Activated CD4-positive, CD25-positive, alpha-beta regulatory T cell treated with anti-CD3 and anti-CD28 coated beads, Interleukin-2, amount 50 U/mL, for 72 hours (primary cell): ENCODE data around the gene SLC6A17.

Experiments
- DNase-seq: peaks from one replicate; pipeline ENCODE4 v3.0.0; 2021

SLC6A17 gene

DNA sequence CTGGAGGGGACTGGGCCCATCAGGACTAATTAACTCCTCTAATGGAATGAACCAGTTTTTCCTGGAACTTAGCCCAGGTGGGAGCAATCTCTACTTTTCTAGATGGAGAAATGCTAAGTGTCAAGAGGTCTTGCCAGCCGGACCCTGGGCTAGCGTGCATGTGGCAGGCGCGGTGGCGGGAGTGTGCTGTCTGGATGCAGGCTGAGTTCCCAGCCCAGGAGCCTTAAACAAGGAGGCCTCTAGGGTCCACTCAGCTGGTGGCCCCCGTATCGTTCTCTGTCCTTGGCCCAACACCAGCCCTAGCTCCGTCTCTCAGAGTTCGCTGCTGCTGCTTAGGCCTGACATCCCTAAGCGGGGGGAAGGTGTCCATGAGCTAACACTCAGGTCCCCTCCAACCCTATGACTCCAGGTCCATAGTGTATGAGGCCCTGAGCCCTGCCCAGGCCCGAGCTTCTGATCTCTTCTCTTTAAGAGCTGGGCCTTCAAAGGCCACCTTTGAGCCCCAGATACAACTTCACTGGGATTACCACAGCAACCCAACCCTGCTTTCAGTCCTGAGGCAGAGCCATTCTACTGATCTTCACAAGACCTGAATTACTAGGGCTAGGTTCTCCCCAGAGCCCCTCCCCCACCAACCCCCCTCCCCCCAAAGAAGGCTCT lies 56.1 kb downstream of the SLC6A17 start:
- DNase-seq: no peak

DNA sequence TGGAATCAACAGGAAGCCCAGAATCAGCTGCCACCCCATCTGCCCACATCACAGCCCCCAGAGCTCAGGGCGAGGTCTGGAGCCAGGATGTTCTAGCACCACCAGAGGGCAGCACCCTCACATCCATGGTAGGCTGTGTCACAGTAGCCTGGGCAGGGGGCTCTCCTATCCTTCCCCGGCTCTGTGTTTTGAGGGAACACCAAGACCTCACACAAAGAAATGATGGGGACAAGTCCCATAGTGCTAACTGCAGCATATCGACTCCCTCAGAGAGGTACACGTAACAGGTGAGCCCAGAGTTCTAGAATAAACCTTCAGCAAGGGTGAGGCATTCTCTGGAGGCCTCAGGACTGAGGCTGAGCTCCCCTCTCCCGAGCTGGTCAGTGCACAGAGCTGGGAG lies 57.5 kb downstream of the SLC6A17 start:
- DNase-seq: peak; percentile 75

DNA sequence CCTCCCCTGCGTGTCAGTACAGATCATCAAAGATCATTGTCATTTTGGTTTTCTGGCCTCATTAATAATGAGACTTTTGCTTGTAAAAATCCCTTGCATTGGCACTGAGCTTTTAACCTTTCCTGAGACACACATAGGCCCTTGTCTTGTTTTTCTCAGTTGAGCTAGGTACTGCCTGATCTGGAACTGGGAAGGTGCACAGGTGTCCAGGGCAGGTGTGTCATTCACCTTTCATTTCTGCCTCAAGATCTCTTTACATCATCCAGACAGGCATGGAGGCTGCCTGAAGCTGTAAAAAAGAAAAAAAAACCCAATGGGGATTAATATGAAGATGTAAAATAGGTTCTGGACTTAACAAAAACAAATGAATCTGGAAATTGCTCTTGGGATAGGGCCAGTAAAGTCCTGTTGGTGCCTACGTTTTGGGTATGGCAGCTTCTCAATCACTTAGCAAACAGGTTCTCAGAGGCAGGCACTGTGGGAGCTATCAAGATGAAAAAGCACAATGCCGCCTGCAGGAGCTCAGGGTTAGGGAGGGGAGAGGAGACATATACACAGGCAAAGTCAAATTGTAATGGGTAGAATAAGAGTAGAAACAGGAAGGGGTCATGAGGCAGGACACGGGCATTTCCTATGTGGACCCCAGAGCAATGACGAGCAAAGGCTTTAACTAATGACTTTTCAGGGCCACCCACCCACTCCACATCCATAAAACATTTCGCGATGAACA lies 58.8 kb downstream of the SLC6A17 start:
- DNase-seq: no peak

DNA sequence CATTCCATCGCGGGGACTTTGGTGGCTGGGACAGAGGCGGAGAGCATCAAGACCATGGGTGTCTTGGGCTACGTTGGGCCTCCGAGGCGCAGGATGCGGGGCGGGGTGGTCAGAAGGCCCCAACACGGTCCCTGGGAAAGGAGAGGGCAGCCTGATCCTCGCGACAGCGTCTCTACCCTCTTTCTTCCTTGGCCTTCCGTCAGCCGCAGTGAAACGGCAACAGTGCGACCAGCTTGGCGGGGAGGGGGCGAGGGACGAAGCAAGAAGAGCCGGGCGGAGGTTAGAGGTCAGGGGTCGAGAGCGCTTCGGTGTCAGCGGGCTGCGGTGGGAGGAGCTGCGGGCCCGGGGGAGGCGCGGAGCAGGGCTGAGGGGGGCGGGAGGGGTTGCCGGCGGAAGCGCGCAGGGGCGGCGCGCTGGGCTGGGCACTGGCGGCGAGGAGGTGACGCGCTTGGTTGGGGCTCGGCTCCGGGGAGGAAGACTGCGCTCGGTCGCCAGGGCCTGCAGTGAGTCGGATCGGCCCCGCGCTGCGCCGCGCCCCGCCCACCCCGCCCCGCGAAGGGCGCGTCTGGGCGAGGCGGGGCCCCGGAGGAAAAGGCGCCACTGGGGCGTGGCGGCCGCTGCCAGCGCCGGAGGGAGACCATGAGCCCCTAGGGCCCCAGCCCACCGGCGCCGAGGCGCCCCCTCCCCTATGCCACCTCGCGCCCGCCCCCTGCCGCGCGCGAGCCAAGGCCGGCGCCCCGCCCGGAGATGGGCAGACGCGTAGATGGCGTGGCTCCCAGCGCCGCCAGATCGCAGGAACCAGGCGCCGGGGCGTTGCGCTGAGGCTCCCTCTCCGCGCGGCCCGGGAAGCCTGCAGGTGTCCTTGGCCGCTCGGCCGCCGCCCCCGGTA lies 59.7 kb downstream of the SLC6A17 start, which contains the start of gene KCNC4:
Gene KCNC4 (plus strand): TSS at position 600 of the 889 bp plus-strand sequence. CDS start 1,186 bp downstream, outside the sequence.
- DNase-seq: peak; percentile 81

DNA sequence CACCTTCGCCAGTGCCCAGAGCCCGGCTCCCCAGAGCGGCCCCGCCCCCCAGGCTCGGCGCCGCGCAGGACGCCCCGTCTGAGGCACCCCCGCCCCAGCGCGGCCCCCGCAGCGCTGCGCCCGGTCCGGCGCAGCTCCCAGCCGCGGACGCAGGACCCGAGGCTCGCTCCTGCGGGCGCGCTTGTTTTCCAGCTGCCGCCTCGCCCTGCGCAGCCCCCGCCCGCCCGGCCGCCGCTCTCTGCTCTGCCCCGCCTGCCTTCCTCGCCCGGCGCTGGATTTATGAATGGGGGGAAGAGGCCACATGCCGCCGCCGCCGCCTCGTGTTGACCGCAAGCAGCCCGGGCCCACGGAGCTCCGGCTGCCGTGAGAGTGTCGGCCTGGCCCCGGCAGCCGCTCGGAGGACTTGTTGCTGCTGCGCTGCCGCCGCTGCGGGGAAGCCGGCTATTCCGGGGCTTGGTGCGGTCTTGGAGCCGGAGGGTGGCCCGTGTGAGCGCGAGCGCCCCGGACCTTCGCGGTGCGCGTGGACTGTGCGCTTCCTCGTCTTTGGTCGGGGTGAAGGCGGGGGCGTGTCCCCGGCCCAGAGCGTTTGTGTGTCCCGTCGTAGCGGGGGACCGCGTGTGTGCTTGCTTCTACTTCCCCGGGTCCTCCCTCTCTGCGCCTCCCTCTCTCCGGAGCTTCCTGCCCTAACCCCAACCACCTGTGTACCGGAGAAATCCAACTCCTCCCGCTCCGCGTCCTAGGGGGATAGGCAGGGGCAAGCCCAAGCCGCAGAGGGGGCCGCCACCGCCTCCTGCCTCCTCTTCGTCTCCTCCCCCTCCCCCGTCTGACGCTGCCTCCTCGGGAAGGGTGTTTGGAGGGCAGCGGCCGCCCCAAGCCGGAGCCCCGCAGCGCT lies 60.6 kb downstream of the SLC6A17 start:
- peak; percentile 56 for DNase-seq

DNA sequence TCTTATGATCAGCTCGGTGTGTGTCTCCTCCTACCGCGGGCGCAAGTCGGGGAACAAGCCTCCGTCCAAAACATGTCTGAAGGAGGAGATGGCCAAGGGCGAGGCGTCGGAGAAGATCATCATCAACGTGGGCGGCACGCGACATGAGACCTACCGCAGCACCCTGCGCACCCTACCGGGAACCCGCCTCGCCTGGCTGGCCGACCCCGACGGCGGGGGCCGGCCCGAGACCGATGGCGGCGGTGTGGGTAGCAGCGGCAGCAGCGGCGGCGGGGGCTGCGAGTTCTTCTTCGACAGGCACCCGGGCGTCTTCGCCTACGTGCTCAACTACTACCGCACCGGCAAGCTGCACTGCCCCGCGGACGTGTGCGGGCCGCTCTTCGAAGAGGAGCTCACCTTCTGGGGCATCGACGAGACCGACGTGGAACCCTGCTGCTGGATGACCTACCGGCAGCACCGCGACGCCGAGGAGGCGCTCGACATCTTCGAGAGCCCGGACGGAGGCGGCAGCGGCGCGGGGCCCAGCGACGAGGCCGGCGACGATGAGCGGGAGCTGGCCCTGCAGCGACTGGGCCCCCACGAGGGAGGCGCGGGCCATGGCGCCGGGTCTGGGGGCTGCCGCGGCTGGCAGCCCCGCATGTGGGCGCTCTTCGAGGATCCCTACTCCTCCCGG lies 61.3 kb downstream of the SLC6A17 start:
- peak; percentile 55 for DNase-seq

DNA sequence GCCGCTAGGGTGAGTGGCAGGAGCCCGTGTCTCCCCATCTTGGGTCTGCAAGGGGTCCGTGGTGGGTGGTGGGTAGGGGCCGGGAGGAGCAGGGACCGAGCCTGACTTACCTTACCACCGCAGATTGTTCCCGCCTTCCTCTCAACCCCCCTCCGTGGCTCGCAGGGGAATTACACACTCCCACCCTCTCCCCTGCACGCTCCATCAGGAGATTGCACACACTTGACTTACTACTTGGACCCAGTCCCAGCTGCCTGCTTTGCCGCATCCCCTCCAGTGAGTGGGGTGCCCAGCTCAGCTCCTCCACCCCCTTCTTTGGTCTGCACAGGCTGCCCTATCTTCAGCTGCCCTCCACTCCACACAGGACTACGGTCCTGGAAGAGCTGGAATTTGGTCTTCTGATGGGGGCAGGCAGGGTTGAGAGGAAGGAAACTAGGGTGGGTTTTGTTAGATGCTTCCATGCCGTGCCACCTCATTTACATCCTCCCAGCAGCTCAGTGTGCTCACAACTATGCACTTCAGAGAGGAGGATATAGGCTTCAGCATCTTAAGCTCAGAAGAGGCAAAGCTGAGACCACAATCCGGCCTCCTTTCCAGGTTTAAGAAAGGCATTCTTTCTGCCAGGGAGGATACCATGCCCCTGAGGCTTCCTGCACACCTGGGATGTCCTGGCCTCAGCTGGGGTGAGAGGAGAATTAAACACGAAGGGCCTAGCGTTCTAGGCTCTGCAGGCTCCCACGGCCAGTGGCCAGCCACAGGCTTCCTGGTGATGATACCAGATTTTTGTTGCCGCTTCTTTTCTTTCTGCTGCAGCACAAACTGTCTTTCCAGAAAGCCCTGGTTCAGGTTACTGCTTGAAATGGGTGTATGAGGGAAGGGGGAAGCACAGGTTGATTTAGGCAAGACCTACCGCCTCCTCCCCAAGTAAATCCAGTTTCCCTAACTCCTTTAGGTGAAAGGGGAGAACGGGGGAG lies 62.2 kb downstream of the SLC6A17 start:
- no peak for DNase-seq

DNA sequence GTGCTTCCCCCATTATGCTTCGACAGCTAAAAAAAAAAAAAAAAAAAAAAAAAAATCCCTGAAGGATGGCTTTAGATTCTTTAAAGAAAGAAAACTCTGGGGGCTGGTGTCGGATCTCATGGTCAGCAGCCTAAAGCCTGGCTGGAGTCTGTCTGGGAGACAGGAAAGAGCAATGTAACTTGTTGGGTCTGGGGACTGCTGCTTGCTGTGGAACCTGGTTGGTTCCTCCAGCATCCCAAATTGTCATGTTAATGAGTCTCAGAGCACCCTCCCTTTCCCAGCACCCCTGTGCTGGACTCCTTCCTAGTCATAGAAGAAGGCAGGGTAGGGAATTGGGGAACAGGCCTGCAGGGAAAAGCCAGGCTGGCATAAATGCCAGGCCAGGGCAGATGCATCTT lies 62.8 kb downstream of the SLC6A17 start:
- no peak for DNase-seq

DNA sequence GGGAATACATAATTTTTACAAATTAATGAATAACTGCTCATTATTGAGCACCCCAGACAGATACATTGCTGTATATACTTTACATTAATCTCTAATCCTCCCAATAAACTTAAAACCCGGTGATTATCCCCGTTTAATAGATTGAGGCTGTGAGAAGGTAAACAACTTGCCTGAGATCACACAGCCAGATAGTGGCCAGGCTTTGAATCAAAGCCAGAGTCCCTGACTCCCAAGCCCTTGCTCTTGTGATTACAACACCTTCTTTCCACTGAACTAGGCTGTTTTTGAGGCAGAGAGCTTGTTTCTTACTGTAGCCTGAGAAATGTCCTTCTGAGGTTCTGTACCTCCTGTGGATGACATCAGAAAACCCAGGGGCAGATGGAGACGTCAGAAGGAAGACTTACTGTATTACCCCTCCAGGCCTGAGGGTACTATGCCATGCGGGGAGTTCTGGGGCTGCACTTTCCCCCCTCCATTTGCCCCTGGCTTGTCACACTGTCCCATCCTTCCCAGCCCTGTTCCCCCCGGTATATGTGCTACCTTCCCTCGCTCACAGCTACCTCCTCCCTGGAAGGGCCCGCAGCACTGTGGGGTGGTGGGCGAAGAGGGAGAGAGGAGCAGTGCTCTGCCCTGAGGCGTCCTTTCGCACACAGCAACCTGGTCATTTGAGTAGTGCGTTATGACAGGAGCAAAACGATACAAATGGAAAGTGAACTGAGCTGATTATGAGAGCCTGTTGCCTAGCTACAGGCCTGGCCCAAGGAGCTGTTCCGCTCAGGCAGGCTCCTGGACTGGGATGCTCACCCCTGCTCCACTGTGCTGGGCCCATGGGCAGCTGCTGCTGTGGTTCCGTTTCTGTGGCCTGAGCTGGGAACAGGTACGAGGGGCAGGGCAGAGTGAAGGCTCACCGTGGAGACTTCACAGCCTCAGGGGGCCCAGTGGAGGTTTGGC lies 64.4 kb downstream of the SLC6A17 start:
- DNase-seq: no peak

DNA sequence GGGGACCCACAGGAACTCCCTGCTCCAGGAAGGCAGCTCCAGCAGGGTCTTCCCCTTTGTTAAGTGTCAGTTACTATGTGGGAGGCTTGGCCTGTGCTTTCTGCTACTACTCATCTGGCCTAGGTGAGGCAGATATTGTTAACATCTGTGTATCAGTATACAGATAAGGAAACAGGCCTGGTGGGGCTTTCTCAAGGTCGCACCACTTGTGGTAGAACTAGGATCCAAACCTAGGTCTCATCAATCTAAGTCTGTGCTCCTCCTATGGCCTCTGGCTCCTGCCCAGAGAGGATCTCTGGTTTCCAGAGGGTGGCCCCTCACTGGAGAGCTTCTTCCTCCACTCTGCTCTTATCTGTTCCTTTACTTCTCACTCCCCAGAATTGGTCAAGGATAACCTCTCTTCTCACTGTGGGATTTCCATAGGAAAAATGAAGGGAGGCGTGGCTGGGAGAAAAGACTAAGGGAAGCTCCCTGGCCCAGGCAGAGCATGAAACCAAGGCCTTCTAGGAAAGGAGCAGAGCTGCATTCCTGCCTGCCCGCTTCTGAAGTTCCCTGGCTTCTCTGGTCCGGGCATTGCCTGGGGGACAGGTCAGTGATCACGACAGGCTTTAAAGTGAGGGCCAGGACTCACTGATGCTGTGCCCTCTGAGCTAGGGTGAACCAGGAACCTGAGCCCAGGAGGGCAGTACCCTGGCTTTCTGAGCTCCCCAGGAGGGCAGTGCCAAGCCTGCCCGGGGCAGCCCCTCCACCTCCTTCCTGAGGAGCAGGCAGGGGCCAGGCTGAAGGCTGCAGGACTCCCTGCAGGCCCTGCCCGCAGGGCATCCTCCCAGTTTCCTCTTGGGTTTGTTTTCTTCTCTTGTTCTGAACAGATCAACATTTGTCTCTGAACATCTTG lies 65.6 kb downstream of the SLC6A17 start:
- no peak for DNase-seq

DNA sequence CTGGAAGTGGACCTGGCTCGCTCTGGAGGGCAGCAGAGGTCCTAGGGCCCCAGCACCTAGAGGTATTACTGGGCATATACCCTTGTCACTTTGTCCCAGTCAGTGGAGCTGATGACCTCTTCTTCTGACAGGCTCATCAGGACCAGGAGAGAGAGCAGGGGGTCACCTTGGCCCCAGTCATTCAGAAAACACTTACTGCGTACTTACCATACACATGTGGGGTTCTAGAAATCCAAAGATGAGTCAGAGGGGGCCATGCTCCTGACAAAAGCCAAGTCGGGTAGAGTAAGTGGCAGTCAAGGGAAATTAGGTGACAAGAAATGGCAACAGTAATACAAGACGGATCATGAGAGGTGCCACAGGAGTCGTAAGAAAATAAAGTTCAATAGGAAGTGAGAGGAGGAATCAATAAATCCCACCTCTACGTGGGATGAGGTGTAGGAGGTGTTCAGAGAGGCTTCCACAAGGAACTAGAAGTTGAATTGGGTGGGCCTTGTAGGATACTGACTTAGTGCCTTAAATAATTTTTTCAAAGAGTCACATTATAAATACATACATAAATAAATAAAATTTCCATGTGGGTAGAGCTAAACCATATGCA lies 66.7 kb downstream of the SLC6A17 start:
- no peak for DNase-seq

DNA sequence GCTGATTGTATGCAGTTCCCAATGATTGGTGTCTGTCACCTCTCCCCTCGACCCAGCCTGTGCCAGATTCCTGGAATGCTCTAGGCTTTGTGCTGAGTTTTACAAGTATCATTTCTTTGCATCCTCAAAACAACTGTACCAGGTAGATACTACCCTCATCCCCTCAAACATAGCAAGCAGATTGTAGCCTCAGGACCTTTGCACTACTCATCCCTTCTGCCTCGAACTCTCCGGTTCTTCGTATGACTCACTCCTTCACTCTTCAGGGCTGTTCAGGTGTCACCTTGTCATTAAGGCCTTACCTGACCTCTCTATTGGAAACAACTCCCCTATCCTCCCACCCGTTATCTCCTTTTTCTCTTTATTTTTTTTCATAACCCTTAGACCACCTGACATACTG lies 67.8 kb downstream of the SLC6A17 start:
- DNase-seq: no peak

DNA sequence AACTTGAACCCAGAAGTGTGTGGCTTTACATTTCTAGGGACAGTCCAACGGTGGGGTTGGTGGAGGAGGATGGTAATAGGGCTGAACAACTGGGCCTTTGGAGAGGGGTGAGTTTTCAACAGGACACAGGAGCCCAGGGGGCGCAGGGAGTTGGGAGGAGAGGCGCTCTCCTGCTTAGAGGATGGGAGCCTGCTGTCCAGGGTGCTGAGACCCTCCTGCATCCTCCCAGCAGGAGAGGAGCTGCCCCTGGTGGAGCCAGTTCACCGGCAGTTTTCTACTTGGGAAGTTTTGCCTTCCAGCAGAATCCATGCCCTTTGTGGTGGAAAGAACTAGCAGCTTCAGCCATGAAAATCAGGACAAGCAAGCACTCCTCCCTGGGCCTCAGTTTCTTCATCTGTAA lies 68.4 kb downstream of the SLC6A17 start:
- DNase-seq: no peak

DNA sequence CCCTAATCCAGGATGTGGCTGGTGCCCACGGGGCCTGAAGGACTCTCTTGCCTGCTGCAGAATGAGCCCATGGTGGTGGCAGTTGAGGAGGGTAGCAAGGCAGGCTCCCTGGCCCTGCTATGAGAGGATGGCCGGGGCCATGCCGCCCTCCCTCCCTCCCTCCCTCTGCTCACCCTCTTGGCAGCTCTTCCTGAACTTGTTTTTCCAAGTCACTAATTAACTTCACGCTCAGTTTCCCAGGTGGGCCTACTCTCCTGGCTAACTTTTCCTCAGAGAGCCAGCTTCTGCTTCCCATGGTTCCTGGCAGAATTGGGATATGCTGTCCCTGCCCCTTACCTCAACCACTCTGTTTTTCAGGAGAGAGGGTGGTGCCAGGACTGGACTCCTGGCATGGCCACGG lies 70.0 kb downstream of the SLC6A17 start:
- DNase-seq: no peak

DNA sequence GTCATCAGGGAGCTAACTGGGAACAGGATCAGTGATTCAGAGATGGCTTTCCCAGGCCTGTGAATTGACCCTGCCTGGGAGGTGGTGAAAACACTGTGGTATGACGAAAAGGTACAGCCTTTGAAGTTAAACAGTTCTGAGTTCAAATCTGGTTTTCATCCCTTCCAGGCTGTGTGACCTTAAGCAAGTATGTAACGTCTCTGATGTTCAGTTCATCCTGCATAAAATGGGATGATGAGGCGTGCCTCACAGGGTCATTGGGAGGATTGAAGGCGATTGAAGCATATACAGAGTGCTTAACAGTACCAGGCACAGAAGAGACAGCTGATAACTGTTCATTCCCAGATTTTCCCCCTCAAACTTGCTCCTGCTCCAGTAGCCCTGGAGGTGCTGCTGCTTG lies 70.8 kb downstream of the SLC6A17 start:
- DNase-seq: no peak

DNA sequence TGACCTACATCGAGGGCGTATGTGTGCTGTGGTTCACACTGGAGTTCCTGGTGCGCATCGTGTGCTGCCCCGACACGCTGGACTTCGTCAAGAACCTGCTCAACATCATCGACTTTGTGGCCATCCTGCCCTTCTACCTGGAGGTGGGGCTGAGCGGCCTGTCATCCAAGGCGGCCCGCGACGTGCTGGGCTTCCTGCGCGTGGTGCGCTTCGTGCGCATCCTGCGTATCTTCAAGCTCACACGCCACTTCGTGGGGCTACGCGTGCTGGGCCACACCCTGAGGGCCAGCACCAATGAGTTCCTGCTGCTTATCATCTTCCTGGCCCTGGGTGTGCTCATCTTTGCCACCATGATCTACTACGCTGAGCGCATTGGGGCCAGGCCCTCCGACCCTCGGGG lies 72.8 kb downstream of the SLC6A17 start:
- DNase-seq: no peak

DNA sequence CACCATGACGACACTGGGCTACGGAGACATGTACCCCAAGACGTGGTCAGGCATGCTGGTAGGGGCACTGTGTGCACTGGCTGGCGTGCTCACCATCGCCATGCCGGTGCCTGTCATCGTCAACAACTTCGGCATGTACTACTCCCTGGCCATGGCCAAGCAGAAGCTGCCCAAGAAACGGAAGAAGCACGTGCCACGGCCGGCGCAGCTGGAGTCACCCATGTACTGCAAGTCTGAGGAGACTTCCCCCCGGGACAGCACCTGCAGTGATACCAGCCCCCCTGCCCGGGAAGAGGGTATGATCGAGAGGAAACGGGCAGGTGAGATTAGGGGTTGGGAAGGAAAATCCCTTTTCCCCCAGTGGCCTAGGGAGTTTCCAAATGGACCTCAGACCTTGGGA lies 73.3 kb downstream of the SLC6A17 start:
- no peak for DNase-seq
